HCEC 1CT (cell line): ENCODE results near the gene STARD13.
A peak's percentile ranks its signal among the peaks of the same experiment; 100 is the strongest.

Experiments used
- DNase-seq: peaks from one replicate; pipeline ENCODE4 v3.0.0-alpha.2; 2017

The STARD13 gene

DNA sequence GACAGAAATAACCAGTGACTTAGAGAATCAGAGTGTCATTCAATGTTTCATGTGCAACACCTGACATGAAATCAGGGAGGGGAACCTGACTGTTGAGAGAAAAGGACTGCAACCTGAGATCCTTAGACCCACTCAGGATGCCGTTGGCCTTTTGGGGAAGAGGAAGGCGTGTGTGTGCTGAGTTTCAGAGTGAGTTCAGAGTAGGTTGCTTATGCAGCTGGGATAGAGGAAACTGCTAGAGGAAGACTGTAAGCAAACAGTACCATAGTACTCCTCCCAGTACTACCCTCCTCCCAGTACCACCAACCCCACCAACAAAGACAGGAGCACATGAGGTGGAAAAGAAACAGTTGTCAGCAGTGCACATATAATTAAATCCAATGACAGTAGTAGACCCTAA is 205.6 kb downstream of the STARD13 start:
- DNase-seq, result no peak

GRCh38 chr13:33078263-33078662 is 207.3 kb downstream of the STARD13 start:
- no peak for DNase-seq

DNA sequence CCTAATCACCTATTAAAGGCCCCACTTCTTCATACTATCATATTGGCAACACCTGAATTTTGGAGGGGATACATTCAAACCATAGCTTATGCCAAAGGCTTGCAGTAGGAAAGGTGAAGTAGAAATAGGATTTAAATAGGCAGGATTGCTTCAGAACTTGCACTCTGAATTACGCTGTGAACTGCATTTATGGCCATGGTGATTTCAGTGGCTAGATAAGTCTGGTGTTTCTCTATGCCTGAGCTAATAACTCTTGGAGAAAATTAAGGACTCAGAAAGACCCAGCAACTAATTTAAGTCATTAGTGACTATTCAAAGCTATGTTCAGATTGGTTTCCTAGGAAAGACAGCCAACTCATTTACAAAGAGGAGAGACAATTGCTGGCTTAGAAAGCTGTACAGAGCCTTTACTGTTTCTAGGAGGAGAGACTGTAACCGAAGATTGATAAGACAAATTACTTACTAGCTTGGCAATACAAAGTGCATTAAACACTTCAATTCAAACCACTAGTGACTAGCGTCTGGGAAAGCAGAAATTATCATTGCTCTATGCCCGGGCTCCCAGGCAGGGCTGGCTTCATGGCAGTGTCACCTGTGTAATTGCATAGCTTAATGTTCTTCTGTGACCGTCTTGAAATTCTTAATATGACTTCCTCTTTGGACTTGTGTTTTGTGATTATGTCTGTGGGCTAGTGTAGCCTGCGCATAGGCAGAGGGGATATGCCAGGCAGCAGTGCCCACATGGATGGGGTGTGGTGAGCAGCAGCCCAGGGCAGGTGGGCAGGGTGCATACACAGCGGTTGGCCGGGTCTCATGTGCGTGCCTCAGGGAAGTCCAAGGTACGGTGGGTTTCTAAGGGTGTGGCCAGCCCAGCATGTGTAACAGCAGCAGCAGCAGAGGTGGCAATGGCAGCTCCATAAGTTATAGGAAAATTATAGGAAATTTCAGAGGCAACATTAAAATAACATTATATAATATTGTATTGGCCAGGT is 209.3 kb downstream of the STARD13 start:
- DNase-seq, result no peak

- no peak for DNase-seq
These were observed 212.2 kb downstream of the STARD13 start for GRCh38 chr13:33073338-33073737.

GRCh38 chr13:33072759-33073158 is 212.8 kb downstream of the STARD13 start:
- DNase-seq, result no peak

DNA sequence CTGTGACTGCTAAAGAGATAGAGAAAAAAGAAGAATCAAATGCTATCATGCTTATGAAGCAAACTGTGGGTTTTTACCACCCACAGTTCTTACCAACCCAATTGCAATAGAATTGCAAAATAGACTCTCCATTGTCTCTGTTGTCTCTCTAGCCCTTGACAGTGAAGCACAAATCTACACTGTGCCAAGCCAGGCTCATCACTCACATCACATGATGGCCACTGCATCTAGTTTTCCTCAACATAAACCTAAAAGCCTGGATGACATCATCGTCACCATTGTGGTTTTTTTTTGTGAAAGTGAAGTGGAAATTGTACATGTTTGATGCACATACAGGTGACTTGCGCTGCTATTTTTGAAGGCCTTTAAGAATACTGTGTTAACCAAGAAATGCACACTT is 213.3 kb downstream of the STARD13 start:
- no peak for DNase-seq

DNA sequence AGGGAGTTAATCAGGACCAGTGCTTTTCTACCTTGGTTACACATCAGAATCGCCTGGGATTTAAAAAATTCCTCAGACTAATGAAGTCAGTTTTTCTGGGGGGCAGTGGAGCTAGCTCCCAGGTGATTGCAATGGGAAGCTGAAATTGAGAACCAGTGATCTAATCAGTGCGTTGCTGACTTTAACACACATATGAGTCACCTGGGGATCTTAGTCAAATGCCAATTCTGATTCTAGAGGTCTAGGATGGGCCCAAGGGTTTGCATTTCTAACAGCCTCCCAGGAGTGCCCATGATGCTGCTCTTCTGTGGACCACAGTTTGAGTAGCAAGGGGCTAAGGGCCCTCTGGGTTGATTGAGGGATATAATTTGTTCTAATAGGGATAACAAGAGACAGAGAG is 214.8 kb downstream of the STARD13 start:
- peak; percentile 8 for DNase-seq

DNA sequence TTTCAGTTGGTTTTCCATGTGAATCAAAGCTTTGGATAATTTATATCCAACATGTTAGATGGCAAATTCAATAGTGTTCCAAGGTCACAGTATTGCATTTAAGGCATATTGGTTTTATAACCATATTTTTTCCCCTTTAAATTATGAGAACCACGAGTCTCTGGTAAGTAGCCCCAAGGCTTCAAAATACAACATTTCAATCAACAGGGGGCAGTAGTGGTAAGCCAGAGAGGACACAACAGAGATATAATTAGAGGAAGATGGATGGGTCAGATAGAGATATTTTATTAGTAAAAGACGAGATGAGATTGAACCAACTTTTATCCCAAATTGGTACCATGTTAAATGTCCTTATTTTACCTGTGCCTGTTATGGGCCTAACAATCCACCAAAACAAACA is 216.2 kb downstream of the STARD13 start:
- DNase-seq, result peak; percentile 10

DNA sequence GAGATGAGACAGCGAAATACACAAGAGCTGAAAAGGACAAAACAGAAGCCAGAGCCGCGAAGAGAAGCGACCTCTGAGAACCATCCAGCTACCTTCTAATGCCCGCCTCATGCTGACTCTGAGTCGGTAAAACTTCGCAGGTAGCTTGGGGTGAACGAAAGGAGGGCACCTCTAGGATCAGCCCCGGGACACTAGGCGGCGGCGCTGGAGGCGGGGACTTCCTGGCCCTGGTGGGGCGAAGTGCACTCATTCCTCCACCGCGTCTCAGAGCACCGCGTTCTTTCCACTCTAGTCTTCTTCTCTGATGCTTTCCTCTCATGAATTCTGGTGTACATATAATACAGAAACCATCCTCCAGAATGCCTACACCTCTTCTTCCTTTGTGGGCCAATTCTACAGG is 219.2 kb downstream of the STARD13 start:
- DNase-seq, result no peak

- no peak for DNase-seq
These were observed 224.7 kb downstream of the STARD13 start for GRCh38 chr13:33060815-33061214.

- no peak for DNase-seq
These were observed 226.7 kb downstream of the STARD13 start for GRCh38 chr13:33058776-33059327.

DNA sequence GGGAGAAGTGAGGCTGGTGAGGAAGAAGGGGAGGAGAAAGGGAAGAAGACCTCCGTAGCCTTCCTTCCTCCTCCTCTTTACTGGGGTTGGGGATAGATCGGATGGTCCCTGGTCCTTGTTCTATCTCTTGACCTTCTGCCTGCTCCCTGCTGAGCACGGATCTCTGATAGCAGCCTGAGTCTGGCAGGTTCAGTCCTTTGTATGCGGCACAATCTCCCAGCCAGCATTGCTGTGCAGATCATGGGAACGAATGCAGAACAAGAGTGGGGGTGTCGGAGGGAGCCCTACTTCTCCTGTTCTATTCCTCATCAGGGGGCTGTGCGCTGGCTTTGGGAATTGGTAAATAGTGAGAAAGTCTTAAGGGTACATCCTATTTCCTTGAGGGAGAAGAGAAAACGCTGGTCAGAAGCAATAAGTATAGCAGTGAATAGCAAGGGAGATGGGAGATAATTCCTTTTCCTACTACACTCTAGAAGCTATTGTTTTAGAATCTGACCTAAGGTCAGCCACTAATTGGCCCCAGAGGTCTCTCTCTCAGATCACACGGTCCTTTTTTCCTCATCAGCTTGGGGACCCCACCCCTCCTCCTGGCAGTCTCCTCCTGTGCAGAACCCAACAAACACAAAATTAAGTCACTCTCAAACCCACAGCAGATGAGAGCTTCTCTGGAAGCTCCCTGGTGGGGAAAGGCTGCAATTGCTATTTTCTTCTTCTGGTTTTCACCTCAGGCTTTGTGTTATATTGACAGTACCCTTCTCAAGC is 228.4 kb downstream of the STARD13 start:
- DNase-seq, result peak; percentile 29

DNA sequence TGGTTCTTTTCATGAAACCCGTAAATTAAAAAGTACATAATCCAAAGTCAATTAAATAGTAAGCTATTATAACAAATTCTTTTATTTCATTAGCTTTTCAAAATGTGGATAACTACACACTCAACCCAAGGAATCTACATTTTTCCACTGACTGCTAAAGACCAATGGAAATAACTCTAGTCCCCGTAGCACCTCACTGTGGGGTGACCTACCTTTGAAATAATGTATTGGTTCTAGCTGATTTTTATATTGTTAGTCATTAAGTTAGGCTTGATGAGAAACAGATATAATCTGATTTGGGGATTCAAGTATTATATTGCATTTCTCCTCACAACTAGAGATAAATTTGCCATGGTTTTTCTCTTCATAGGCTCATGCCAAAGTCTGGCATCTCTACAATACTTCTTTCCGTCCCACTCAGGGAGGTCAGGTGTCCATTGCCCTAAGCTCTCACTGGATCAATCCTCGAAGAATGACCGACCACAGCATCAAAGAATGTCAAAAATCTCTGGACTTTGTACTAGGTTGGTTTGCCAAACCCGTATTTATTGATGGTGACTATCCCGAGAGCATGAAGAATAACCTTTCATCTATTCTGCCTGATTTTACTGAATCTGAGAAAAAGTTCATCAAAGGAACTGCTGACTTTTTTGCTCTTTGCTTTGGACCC is 232.0 kb downstream of the STARD13 start:
- DNase-seq, result no peak
